HG03095 (cell line): ENCODE results near the gene MVD.

ENCODE experiments used
- ATAC-seq: cut with Tn5 transposase; IDR thresholded peaks from one replicate; pipeline ENCODE4 v1.9.1; 2021; ENCODE audit warnings: moderate library complexity; ENCODE audit not compliant: unreplicated experiment

MVD gene

DNA sequence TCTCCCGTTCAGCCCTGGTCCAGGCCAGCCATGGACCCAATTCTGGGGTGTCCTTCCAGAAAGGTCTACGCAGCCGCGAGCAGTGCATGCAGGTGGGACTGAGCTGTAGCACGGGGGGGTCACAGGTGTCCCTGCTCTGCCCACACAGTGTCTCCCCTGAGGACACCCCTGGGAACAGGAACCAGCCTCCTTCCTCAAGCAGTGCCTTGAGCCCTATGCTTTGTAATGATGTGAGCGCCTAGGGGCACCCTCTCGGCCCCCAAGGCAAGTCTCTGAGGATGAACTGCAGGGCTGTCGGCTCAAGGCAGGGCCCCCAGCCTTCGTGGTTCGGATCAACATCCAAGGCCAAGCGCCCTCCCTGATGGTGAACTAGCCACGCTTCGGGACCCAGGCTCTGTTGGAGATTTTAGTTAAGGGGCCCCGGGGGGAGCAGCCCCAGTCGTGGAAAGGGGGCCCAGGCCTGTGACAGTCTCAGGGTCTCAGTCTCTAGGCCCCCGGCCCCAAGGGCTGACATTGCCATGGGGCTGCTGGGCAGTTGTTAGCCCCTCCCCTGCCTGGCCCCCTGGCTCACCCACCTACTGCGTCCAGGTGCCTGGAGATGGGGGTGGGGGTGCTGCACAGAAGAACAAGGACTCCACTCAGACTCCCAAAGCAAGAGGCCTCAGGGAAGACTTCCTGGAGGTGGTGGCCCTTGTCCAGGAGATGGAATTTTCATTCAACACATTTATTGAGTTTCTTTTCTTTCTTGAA, 22.2 kb downstream of the MVD start:
- ATAC-seq, result no peak

DNA sequence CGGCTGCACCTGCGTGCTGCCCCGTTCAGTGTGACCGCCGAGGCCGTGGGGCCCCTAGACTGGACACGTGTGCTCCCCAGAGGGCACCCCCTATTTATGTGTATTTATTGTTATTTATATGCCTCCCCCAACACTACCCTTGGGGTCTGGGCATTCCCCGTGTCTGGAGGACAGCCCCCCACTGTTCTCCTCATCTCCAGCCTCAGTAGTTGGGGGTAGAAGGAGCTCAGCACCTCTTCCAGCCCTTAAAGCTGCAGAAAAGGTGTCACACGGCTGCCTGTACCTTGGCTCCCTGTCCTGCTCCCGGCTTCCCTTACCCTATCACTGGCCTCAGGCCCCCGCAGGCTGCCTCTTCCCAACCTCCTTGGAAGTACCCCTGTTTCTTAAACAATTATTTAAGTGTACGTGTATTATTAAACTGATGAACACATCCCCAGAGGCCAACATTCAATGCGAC, 22.8 kb downstream of the MVD start:
- ATAC-seq, result no peak

DNA sequence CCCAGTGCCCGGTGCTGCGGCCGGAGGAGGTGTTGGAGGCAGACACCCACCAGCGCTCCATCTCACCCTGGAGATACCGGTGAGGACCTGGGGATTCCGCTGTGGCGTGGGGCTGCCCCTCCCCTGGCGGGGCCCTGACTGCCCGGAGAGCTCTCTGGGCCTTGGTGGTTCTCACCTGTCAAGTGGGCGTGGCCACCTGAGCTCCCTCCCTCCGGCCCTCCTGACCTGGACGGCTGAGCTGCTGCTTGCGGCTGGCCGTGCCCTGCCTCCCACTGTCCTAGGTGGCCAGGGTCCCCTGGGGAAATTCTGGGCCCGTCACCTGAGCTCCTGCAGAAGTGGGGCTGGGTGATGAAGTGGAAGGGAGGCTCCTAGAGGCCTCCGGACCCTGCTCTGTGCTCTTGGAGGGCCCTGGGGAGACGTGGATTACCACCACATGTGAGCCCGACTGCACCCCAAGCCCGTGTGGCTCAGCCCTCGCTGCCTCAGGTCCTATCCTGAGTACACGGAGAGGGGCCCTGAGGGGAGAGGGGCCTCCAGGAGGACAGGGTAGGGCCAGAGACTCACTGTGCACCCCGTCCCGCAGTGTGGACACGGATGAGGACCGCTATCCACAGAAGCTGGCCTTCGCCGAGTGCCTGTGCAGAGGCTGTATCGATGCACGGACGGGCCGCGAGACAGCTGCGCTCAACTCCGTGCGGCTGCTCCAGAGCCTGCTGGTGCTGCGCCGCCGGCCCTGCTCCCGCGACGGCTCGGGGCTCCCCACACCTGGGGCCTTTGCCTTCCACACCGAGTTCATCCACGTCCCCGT, 23.5 kb downstream of the MVD start:
- ATAC-seq, result no peak

DNA sequence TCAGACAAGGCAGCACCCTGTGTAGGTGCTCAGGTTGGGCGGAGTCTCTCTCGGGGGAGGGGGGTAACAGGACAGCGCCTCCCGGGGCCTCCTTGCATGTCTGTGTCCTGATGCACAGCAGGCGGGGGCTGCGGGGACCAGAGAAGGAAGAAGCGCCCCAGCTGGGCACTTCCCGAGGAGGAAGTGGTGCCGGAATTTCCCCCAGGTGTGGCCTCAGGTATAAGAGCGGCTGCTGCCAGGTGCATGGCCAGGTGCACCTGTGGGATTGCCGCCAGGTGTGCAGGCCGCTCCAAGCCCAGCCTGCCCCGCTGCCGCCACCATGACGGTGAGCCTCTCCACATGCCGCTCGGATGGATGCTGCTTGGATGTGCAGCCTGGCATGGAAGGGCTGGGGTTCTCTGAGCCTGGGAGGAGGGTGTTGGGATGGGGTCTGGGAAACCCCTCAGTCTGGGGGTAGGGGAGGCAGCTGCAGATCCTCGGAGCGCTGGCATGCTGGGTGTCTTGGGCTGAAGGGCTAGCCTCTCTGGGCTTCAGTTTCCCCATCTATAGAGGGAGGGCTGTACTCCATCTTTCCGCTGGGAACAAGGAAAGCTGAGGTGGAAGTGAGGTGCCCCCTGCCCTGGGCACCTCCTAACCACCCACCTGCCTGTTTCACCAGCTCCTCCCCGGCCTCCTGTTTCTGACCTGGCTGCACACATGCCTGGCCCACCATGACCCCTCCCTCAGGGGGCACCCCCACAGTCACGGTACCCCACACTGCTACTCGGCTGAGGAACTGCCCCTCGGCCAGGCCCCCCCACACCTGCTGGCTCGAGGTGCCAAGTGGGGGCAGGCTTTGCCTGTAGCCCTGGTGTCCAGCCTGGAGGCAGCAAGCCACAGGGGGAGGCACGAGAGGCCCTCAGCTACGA, 24.3 kb downstream of the MVD start, which contains the start of gene IL17C:
TSS of gene IL17C (plus strand) at position 250 of the 908 bp plus-strand sequence. CDS start at position 320, 70 bp downstream.
- ATAC-seq, result no peak

DNA sequence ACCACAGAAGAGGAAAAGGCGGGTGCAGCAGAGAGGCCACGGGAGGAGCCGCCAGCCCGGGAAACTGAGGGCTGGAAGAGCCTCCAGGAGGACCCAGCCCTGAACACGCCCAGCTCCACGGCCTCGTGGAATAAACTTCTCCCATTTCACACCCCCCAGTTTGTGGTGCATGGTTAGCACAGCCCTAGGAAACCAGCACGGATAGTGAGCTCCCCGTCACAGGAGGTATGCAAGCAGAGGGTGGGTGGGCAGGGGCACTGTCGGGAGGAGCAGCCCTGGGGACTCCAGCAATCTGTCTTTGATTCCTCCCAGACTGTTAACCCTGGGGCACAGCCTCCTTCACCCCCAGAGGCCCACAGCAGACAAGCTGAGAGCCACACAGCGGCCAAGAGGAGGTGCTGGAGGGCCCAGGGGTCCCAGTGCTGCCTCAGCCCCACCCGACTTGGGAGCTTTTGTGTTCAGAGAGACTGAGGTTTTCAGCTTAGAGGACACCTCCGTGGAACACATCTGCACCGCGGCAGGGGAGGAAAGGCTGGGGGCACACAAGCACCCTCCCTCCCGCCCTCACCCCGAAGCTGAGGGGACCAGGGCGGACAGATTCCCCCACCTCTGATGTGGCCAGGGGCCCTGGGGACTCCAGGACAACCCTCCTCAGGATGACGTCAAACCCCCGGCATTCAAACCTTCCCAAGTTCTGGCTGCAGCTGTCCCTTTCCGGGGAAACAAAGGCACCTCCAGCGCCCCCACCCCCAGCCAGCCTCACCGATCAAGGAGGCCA, 26.2 kb downstream of the MVD start:
- no peak for ATAC-seq

DNA sequence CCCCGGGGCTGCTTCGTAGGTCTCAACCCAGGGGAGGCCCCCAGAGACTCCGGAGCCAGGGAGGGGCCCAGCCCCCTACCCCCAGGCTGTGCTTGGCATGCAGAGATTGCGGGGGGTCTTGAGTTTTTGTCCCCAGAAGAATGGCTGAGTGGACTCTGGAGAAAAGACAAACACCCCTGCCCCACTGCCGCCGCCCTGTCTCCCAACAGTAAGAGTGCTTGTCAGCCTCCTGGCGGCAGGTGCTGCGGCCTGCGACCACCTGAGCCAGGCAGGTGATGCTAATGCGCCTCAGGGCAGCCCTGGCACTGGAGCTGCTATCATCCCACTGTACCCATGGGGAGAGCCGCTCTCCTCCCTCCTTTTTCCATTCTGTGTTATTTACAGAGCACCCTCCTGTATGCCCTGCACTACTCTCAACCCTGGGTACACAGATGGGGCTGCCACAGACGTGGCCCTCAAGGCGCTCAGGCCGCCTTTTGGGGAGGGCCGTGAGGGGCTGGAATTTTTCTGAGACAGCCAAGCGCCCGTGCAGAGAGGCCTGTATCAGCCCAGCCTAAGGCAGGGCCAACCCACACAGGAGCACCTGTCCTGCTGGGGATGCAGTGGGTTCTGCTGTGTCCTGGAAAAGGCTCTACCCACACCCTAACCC, 27.1 kb downstream of the MVD start:
- ATAC-seq, result no peak

DNA sequence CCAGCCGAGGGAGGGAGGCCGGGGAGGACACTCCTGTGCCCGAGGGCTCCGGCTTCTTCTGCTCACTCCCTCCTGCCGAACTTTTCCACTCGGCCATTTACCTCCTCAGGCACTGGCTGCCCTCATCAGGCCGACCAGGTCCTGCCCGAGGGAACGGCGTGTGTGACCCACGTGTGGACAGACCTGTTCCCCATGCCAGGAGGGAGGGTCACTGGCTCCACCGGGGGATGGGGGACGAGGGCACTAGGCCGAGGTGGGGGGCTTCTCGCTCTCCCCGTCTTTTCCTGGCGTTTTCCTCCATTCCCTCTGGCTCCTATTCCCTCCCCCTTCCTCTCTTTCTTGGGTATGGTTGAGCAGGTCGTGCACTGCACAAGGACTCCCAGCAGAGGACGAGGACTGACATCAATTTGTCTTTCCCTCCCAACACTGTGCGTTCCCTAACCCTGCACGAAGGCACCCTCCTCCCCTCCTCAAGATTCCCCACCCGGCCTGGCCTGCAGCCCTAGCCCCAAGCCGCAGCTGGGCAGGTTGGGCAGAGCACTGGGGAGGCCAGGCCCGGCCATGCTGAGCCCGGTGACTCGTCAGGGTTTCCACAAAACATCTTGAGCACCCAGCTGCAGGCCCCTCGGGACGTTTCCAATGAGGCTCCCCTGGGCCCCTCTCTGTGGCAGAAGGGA, 27.8 kb downstream of the MVD start:
- ATAC-seq, result no peak

GRCh38 chr16:88634141-88634993, 28.5 kb downstream of the MVD start:
- peak; percentile 43 for ATAC-seq

GRCh38 chr16:88633684-88634140, 29.2 kb downstream of the MVD start:
- peak; percentile 27 for ATAC-seq

DNA sequence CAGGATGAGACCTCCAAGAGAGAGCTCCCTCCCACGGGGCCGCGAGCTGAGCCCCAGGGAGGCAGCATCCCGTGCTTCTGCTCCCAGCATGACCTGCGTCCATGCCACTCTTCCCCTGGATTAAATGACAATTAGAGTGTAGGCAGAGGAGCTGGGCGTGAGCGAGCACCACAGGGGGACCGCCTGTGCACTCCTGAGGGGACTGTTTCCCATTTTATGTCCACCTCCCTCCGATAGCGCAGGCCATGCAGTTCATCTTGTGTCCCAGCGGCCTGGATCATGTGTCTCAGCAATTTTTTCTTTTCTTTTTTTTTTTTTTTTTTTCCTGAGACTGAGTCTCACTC, 30.3 kb downstream of the MVD start:
- no peak for ATAC-seq

DNA sequence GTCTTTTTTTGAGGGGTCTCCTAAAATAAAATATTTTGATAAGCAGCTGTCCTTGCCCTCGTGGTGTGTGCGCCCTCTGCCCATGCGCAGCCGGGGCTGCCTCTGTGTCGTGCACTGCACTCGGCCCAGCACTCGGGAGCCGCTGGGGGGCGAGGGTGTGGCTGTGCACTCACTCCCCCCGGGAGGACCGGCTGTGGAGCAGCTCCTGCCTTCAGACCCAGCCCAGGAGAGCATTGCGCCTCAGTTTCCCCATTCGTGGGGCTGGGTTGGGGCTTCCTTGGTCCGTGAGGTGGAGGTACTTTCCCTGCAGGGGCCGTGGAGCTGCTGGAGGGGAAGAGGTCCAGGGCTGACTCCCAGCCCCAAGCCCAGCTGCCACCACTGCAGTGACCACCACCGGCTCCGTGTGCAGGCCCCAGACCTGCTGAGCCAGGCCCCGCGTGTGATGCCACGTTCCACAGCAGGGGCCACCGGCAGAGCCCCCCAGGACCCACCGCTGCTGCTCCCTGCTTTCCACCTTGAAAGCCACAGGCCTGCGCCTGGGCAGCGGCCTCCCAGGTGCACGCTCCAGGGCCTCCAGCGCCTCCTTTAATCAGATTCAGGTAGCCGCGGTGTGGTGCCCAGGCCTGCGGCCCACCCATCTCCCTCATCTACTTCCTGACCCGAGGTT, 30.8 kb downstream of the MVD start:
- no peak for ATAC-seq

GRCh38 chr16:88631384-88631783, 31.5 kb downstream of the MVD start:
- no peak for ATAC-seq

GRCh38 chr16:88630941-88631340, 31.9 kb downstream of the MVD start:
- ATAC-seq, result no peak

DNA sequence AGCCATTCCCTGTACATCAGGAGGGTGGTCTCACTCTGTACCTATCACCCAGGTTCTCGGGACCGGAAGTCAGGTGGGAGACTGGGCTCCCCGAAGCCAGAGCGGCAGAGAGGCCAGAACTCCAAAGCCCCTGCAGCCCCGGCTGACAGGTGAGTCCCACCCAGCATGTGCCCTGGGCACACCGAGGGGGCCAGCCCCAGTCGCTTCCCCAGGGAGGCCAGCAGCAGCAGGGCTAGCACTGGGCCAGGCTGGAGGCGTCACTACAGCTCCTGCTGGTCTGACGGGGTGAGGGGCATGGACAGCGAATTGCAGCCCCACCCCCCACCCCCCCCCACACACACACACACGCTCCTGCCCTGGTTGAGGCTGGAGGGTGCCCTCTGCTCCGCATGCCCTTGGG, 32.5 kb downstream of the MVD start:
- ATAC-seq, result no peak

- ATAC-seq, result no peak
Observed at GRCh38 chr16:88629835-88630234, 33.1 kb downstream of the MVD start.

DNA sequence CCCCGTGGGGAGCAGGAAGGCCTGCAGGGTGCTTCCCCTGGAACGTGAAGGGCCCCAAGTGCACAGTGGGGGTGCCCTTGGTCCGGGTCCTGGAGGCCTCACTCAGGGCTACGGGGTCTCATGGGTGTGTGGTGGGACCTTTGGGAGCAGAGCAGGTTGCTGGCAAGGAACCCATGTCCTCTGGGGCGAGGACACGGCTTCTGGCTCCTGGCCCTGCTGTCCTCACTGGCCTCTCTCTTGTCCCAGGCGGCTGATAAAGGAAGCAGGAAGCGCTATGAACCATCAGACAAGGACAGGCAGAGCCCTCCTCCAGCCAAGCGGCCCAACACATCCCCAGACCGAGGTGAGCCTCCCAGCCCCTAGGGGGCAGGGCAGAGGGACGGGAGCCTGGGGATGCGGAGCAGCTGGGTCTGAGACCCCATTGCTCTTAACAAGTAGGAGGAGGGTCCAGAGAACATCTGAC, 34.3 kb downstream of the MVD start:
- ATAC-seq, result no peak

- no peak for ATAC-seq
Observed at GRCh38 chr16:88627531-88628411, 35.1 kb downstream of the MVD start.
